ENCODE results near the gene RYR2. TPM values are rescaled to one million over a fixed set of nuclear protein-coding genes. Genes with fewer than 3 reads are reported as not detected.
"Not testable (repeated sequence)": the region's sequence is repeated elsewhere in the genome, so short reads cannot be mapped to it uniquely, and the experiment has no call there.

RYR2 gene
- total RNA-seq, 1 donor from 2014 or later: not detected

DNA sequence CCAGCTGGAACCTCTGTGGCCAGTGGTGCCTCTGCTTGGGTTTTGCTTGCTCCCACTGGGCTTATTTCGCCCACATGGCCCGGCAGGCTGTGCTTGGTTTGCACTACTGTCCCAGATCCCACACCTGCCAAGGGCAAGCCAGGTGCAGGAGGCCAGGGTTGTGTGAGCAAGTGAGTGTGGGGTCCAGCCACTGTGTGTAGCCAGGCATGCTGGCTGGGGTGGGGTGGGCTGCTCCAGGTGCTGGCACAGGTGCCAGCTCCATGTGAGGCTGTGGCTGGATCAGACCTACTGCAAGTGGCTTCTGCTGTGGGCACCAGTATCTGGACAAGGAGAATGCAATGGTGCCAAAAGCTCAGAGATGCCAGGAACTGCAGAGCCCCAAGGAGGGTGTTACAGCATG, 28.5 kb downstream of the RYR2 start:
- DNase-seq (ENCODE audit: extremely low read depth, low read depth, low spot score): no peak

DNA sequence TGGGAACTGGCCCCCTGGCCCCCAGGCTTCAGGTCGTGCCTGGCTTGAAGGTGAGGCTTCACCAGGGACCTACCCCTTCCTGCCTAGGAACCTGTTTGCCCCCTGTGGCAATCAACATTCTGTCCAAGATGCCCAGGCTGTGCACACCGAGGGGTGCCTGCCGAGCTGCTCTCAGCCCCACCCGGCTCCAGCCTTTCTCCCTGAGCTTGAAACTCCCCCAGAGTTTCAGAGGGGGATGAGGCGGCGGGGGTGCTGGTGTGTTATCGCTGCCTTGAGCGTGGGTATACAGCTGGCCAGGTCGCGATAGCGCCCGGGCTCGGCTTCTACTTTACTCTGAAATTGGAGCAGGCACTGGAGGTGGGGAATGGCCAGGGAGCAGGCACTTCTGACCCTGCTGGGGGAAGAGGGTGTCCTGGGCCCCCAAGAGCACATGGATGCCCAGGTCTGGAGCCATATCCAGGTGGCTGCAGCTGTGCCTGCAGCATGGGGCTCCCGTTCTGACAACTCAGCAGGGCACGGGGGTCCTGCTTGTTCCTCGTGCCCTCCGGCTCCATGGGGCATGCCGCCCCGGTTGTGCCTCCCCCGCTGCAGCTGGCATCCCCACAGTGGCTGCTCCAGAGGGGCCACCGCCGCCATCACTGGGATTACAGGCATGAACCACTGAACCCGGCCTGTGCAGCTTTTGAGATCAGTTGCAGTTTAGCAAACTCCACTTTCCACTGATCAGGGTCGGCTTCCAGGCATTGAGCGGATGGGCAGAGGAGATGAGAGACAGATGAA, 29.8 kb downstream of the RYR2 start:
- no peak for DNase-seq (ENCODE audit: extremely low read depth, low read depth, low spot score)

DNA sequence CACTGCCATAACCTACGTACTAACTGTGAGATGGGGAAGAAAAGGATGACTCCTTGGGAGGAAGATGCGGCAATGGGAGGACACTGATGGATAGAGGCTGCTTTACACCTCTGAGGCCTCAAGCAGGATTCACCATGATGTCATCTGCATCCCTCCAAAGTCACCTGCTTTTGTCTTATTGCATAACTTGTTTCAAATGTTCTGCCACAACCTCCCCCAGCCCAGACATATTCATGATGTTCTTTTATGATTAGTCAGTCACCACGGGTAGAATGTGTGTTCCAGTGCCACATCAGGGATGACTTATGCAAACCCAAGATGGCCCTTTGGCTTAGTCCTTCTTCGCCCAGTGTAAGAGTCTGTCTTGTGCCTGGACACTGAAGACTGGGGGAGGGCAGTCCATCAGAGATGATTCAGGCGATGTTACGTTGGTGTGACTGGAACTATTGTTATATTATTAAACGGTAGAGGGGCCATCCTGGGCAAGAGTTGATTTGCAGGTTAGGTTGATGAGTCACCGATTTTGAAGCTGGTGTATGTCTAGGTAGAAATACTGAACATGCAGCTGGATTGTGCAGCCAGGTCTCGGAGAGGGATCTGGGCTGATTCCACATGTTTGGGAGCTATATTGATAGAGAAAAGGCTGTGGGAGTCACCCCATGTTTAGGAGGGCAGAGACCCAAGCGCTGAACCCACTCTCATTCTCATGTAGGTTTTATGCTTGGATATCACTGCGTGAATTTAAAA, 32.6 kb downstream of the RYR2 start:
- no peak for DNase-seq (ENCODE audit: extremely low read depth, low read depth, low spot score)

- no peak for DNase-seq (ENCODE audit: extremely low read depth, low read depth, low spot score)
These were observed 42.5 kb downstream of the RYR2 start for GRCh38 chr1:237084341-237085077.

DNA sequence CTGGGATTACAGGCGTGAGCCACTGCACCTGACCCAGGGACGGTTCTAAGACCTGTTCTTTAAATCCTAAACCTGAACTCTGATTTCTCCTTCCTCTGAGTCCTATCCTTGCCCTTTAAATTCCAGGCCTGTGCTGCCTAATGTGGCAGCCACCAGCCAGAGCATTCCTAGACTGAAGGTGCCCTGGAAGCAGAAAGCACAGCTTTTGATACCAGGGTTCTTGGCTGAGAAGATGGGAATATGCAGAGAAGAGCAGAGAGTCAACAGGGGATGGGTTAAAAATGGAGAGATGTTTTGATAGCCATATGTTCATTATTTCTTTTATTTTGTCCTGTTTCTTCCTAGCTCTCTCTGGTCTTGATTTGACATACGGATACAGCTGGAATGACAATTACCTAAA, 49.7 kb downstream of the RYR2 start:
- no peak for DNase-seq (ENCODE audit: extremely low read depth, low read depth, low spot score)

- DNase-seq (ENCODE audit: extremely low read depth, low read depth, low spot score): no peak
These were observed 51.7 kb downstream of the RYR2 start for GRCh38 chr1:237093691-237094090.

GRCh38 chr1:237098541-237098940, 56.6 kb downstream of the RYR2 start:
- DNase-seq (ENCODE audit: extremely low read depth, low read depth, low spot score): no peak

DNA sequence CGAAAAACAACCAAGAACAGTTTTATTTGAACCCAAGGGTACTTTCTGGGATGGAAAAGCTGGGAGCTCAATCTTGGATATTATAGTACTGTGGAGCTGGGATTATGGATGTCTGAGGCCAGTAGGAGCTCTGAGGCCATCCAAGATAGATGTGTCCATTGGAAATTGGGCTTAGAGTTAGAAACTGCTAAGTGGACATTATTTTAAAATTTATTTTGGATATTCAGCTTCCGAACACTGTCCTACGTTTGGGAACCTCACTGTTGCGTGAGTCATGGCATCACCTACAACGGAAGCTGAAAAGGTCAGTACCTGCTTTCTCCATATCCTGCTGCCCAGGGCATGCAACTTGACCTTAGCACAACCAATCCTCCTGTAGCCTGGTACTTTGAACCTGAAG, 61.0 kb downstream of the RYR2 start:
- DNase-seq (ENCODE audit: extremely low read depth, low read depth, low spot score): no peak

DNA sequence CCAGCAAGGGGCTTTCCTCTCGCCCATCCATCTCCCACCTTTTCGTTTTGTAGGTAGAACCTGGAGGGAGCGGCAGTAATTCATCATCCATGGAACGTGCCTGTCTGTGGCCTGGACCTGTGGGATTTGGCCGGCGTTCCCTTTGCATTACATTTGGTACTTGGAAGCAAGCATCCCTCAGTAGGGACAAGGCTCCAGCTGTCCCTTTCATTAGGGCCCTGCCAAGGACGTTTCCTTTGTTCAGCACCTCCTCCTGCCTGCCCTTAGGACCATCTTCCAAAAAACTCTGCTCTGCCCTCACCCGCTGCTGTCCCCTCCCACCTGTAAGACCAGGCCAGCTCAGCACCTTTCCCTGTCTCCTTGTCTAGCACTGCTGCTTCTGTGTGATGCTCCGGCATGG, 62.1 kb downstream of the RYR2 start:
- DNase-seq (ENCODE audit: extremely low read depth, low read depth, low spot score): no peak

DNA sequence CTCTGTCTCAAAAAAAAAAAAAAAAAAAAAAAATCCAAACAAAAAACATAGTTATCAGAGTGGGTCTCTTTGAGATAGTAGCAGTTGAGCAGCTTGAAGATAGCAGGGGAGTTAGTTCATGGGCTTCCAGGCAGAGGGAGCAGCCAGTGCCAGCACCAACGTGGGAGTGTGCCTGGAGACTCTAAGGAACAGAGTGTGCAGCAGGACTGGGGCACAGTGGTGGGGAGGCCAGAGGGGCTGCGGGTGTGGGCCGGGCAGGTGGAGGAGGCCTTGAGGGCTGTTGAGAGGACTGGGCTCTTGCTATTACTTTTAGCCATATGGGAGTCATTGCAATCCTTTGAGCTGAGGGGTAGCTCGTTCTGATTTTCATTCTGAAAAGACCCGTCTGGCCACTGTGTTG, 63.8 kb downstream of the RYR2 start:
- no peak for DNase-seq (ENCODE audit: extremely low read depth, low read depth, low spot score)

DNA sequence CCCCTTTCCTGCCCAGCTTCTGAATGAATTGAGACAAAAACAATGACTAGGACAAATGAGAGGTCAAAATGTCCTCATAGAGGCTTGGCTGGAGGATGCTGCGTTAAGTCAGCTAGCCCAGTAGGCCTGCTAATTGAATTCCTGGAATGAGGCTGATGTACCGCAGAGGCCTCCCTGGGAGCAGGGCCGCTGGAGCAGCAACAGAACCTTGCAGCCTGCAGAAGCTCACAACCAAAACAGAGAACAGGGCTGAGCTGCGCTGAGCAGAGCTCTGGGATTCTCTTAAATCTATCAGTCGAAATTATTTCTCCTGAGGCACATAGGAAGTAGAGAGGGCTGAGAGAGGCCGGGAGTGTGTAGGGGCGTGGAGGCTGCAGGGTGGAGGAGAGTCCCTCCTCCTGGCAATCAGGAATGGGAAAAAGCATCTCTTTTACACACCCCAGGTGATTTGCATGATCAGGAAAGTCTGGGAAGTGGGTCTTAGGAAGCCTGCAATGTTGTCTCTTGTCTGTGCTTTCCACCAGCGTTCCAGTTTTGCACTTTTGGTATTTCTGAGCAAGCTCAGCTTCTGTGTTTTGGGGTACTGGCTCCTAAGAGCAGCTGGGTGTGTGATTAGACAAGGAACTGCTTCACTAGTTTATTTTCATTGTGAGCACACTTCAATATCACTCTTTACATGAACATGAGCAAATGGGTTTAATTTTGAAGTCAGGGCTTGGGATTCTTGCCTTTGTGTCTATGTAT, 66.5 kb downstream of the RYR2 start:
- DNase-seq (ENCODE audit: extremely low read depth, low read depth, low spot score): no peak

GRCh38 chr1:237111807-237112206, 69.8 kb downstream of the RYR2 start:
- no peak for DNase-seq (ENCODE audit: extremely low read depth, low read depth, low spot score)

DNA sequence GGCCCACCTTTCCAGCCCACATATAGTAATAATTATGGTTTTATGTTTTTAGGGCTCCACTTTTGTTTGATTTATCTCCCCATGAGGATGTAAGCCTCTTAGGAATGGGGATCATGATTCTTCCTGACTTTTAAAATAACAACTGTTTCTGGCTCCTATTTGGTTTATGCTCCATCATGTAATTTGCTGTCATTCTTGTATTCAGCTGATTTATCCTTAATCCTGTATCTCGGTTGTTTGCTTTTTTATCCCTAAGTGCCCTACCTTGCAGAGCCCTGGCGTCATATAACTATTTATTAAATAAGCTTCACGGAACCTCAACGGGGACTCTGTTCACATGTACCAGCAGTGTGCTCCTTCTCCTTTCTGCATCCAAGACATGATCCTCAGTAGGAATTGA, 70.7 kb downstream of the RYR2 start:
- DNase-seq (ENCODE audit: extremely low read depth, low read depth, low spot score): no peak

DNA sequence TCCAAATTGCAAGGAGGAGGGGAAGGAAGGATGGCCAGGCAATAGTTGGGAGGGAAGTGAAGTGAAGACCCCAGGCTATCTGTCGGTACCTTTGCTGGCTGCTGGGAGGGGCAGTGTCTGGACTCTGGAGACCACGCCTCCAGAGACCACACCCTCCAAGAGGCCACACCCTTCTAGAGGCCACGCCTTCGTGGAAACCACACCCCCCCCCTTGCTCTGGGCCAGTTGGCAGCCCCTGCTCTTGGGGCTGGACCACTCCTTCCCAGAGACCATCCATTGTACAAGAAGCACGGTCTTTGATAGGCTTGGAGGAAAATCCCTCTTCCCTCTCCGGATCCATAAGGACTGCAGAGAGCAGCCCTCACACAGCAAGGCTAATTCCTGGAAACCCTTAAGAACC, 73.1 kb downstream of the RYR2 start:
- DNase-seq (ENCODE audit: extremely low read depth, low read depth, low spot score): no peak

DNA sequence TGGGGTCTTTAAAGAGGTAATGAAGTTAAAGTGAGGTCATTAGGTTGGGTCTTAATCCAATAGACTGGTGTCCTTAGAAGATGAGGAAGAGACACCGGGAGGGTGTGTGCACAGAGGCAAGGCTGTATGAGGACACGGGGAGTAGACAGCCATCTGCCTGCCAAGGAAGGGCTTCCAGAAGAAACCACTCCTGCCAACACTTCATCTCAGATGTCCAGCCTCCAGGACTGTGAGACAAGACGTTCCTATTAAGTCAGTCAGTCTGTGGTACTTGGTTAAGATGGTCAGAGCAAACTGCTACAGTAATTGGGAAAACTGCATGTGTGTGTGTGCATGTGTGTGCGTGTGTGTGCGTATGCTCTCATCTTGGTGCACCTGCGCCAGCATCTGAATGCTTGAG, 77.1 kb downstream of the RYR2 start:
- no peak for DNase-seq (ENCODE audit: extremely low read depth, low read depth, low spot score)

- no peak for DNase-seq (ENCODE audit: extremely low read depth, low read depth, low spot score)
These were observed 78.7 kb downstream of the RYR2 start for GRCh38 chr1:237120683-237121082.

GRCh38 chr1:237124856-237125462, 83.0 kb downstream of the RYR2 start:
- DNase-seq (ENCODE audit: extremely low read depth, low read depth, low spot score): no peak

GRCh38 chr1:237126180-237126579, 84.2 kb downstream of the RYR2 start:
- no peak for DNase-seq (ENCODE audit: extremely low read depth, low read depth, low spot score)

DNA sequence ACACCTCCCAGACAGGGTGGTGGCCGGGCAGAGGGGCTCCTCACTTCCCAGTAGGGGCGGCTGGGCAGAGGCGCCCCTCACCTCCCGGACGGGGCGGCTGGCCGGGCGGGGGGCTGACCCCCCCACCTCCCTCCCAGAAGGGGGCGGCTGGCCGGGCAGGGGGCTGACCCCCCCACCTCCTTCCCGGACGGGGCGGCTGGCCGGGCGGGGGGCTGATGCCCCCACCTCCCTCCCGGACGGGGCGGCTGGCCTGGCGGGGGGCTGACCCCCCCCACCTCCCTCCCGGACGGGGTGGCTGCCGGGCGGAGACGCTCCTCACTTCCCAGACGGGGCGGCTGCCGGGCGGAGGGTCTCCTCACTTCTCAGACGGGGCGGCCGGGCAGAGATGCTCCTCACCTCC, 85.3 kb downstream of the RYR2 start:
- DNase-seq (ENCODE audit: extremely low read depth, low read depth, low spot score): not testable (repeated sequence)

DNA sequence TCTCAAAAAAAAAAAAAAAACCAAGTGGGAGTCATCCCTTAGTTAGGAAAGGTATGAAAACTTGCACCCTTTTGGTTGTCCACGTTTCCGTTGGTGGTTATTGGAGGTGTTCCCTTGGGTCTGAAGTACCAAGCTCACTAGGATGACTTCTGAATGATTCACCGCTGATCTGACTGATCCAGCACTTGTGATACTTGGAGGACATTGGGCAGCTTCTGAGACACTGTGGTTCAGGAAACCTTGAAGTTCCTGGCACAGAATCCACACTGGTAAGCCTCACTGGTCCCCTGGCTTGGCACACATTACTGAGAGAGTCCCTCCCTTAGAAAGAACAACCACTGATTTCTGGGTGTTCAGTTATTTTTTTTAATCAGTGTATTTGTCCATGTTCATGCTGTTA, 91.9 kb downstream of the RYR2 start:
- no peak for DNase-seq (ENCODE audit: extremely low read depth, low read depth, low spot score)

DNA sequence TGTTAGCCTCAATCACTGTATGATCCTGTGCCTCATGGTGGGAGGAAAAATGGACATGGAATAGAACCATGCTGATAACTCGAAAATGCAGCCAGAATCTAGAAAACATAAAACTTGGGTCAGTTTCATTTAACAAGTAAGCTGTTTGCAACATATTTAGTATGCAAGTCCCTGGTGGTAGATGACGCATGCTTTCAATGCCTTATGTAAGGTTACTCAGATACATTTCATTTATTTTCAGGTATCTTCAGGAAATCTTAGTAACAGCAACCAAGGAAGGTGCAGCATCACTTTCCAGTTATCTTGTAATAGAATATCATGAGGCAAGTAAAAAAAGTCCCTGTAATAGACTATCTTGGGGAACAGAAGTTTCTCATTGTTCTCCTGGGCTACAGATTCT, 92.9 kb downstream of the RYR2 start:
- no peak for DNase-seq (ENCODE audit: extremely low read depth, low read depth, low spot score)

Measured in glomerular endothelial cell (primary cell).